Activated naive CD8-positive, alpha-beta T cell treated with anti-CD3 and anti-CD28 coated beads, Interleukin-2, amount 50 U/mL, for 24 hours (primary cell): ENCODE data around the gene EGFL8.

Experiments used
- ATAC-seq: fragments of 150-1000 bp; cut with Tn5 transposase; one replicate; pipeline ENCODE4 v1.10.0; 2021
- DNase-seq: peaks from one replicate; pipeline ENCODE4 v3.0.0; 2021
- H3K27ac Mint-ChIP-seq: one replicate; pipeline ENCODE4 v1.8.0; 2021; ENCODE audit warnings: mild to moderate bottlenecking, mixed read lengths
- H3K27me3 Mint-ChIP-seq: one replicate; pipeline ENCODE4 v1.8.0; 2021; ENCODE audit warnings: mixed read lengths
- H3K36me3 Mint-ChIP-seq: one replicate; pipeline ENCODE4 v1.8.0; 2021; ENCODE audit warnings: low read depth, mixed read lengths
- H3K4me1 Mint-ChIP-seq: one replicate; pipeline ENCODE4 v1.8.0; 2021; ENCODE audit warnings: mixed read lengths
- H3K4me3 Mint-ChIP-seq: one replicate; pipeline ENCODE4 v1.8.0; 2021; ENCODE audit warnings: mild to moderate bottlenecking, moderate library complexity, mixed read lengths
- H3K9me3 Mint-ChIP-seq: one replicate; pipeline ENCODE4 v1.8.0; 2021; ENCODE audit warnings: mixed read lengths

The EGFL8 gene

GRCh38 chr6:32164295-32164694, at the start of gene EGFL8:
EGFL8 (plus strand) TSS chr6:32164595; CDS start chr6:32166166, 1,571 bp downstream.
- H3K27me3 Mint-ChIP-seq = no peaks in the 10 kb centered on the region
- H3K4me1 Mint-ChIP-seq = no peaks in the 10 kb centered on the region
- H3K9me3 Mint-ChIP-seq = no peaks in the 10 kb centered on the region
- DNase-seq (no peak), ATAC-seq (no peak)
- no peak within 1 kb of the TSS for H3K4me3 Mint-ChIP-seq
- peaks cover 17% of the 10 kb centered on the region for H3K36me3 Mint-ChIP-seq
- H3K27ac Mint-ChIP-seq = no peak within 1 kb of the TSS

- peak overlapping the region; percentile 34 for H3K27ac Mint-ChIP-seq
These were observed 49.6 kb upstream of the EGFL8 start for GRCh38 chr6:32114796-32115195.

GRCh38 chr6:32115623-32116022, 48.8 kb upstream of the EGFL8 start:
- Mint-ChIP-seq H3K36me3 (peaks cover 5% of the 10 kb centered on the region), H3K27ac (no peak overlapping the region), H3K9me3 (no peaks in the 10 kb centered on the region), H3K27me3 (no peaks in the 10 kb centered on the region), H3K4me3 (no peak overlapping the region), H3K4me1 (peaks cover 5% of the 10 kb centered on the region)
- DNase-seq (no peak), ATAC-seq (no peak)

More at GRCh38 chr6:32114796-32115195, 49.6 kb upstream of the EGFL8 start:
- H3K4me1 Mint-ChIP-seq = peaks cover 6% of the 10 kb centered on the region
- H3K36me3 Mint-ChIP-seq = peaks cover 4% of the 10 kb centered on the region
- DNase-seq (no peak), ATAC-seq (no peak)
- no peaks in the 10 kb centered on the region for H3K27me3 Mint-ChIP-seq
- no peaks in the 10 kb centered on the region for H3K9me3 Mint-ChIP-seq
- no peak overlapping the region for H3K4me3 Mint-ChIP-seq

- Mint-ChIP-seq H3K36me3 (peaks cover 13% of the 10 kb centered on the region), H3K27ac (no peak overlapping the region)
- ATAC-seq = no peak
These were observed 47.7 kb upstream of the EGFL8 start for GRCh38 chr6:32116674-32117073.

GRCh38 chr6:32117461-32117860, 46.9 kb upstream of the EGFL8 start:
- Mint-ChIP-seq H3K4me3 (no peak overlapping the region), H3K9me3 (no peaks in the 10 kb centered on the region), H3K27me3 (no peaks in the 10 kb centered on the region), H3K4me1 (peaks cover 5% of the 10 kb centered on the region), H3K27ac (no peak overlapping the region), H3K36me3 (peaks cover 19% of the 10 kb centered on the region)
- DNase-seq (no peak), ATAC-seq (no peak)

More at GRCh38 chr6:32116674-32117073, 47.7 kb upstream of the EGFL8 start:
- Mint-ChIP-seq H3K4me1 (peaks cover 5% of the 10 kb centered on the region), H3K9me3 (no peaks in the 10 kb centered on the region), H3K4me3 (no peak overlapping the region), H3K27me3 (no peaks in the 10 kb centered on the region)
- DNase-seq = no peak

- Mint-ChIP-seq H3K9me3 (no peaks in the 10 kb centered on the region), H3K4me3 (no peak overlapping the region), H3K36me3 (peaks cover 22% of the 10 kb centered on the region), H3K4me1 (peaks cover 5% of the 10 kb centered on the region), H3K27ac (no peak overlapping the region), H3K27me3 (no peaks in the 10 kb centered on the region)
- peak; percentile 74 for DNase-seq
- ATAC-seq = peak; percentile 80
These were observed 45.4 kb upstream of the EGFL8 start for GRCh38 chr6:32118782-32119628.

- H3K4me3 Mint-ChIP-seq = no peak overlapping the region
- no peak overlapping the region for H3K27ac Mint-ChIP-seq
- ATAC-seq (no peak), DNase-seq (no peak)
- peaks cover 5% of the 10 kb centered on the region for H3K4me1 Mint-ChIP-seq
- H3K27me3 Mint-ChIP-seq = no peaks in the 10 kb centered on the region
- H3K9me3 Mint-ChIP-seq = no peaks in the 10 kb centered on the region
- H3K36me3 Mint-ChIP-seq = peaks cover 23% of the 10 kb centered on the region
These were observed 43.8 kb upstream of the EGFL8 start for GRCh38 chr6:32120573-32121059.

- no peaks in the 10 kb centered on the region for H3K9me3 Mint-ChIP-seq
- ATAC-seq (no peak), DNase-seq (no peak)
- peaks cover 28% of the 10 kb centered on the region for H3K4me1 Mint-ChIP-seq
- H3K27me3 Mint-ChIP-seq = no peaks in the 10 kb centered on the region
- peaks cover 24% of the 10 kb centered on the region for H3K36me3 Mint-ChIP-seq
- H3K4me3 Mint-ChIP-seq = no peak overlapping the region
- H3K27ac Mint-ChIP-seq = no peak overlapping the region
These were observed 40.7 kb upstream of the EGFL8 start for GRCh38 chr6:32123681-32124080.

GRCh38 chr6:32126880-32127279, 37.5 kb upstream of the EGFL8 start:
- H3K9me3 Mint-ChIP-seq = no peaks in the 10 kb centered on the region
- H3K36me3 Mint-ChIP-seq = peaks cover 12% of the 10 kb centered on the region
- H3K4me1 Mint-ChIP-seq = peaks cover 37% of the 10 kb centered on the region
- no peaks in the 10 kb centered on the region for H3K27me3 Mint-ChIP-seq
- H3K27ac Mint-ChIP-seq = peak overlapping the region; percentile 96
- peak overlapping the region; percentile 99 for H3K4me3 Mint-ChIP-seq
- ATAC-seq = no peak
- no peak for DNase-seq

- ATAC-seq (no peak), DNase-seq (no peak)
- no peaks in the 10 kb centered on the region for H3K27me3 Mint-ChIP-seq
- peak overlapping the region; percentile 99 for H3K4me3 Mint-ChIP-seq
- peaks cover 37% of the 10 kb centered on the region for H3K4me1 Mint-ChIP-seq
- H3K27ac Mint-ChIP-seq = peak overlapping the region; percentile 96
- no peaks in the 10 kb centered on the region for H3K9me3 Mint-ChIP-seq
- H3K36me3 Mint-ChIP-seq = peaks cover 9% of the 10 kb centered on the region
These were observed 37.0 kb upstream of the EGFL8 start for GRCh38 chr6:32127409-32127716.

GRCh38 chr6:32127717-32128592, 36.4 kb upstream of the EGFL8 start, which contains the start of gene ATF6B:
ATF6B (minus strand) TSS chr6:32128246; CDS start chr6:32128207, 39 bp downstream.
- Mint-ChIP-seq H3K27ac (peak within 1 kb of the TSS; percentile 96), H3K36me3 (peaks cover 9% of the 10 kb centered on the region), H3K4me1 (peaks cover 37% of the 10 kb centered on the region), H3K9me3 (no peaks in the 10 kb centered on the region), H3K4me3 (peak within 1 kb of the TSS; percentile 99), H3K27me3 (no peaks in the 10 kb centered on the region)
- DNase-seq (peak; percentile 95), ATAC-seq (peak; percentile 94)

GRCh38 chr6:32128751-32129296, 35.6 kb upstream of the EGFL8 start:
- H3K27ac Mint-ChIP-seq = peak overlapping the region; percentile 96
- H3K27me3 Mint-ChIP-seq = peaks cover under 1% of the 10 kb centered on the region
- peaks cover 37% of the 10 kb centered on the region for H3K4me1 Mint-ChIP-seq
- ATAC-seq (no peak), DNase-seq (no peak)
- H3K9me3 Mint-ChIP-seq = no peaks in the 10 kb centered on the region
- H3K4me3 Mint-ChIP-seq = peak overlapping the region; percentile 99
- H3K36me3 Mint-ChIP-seq = peaks cover 6% of the 10 kb centered on the region

- Mint-ChIP-seq H3K27ac (peak overlapping the region; percentile 92), H3K27me3 (peaks cover 2% of the 10 kb centered on the region)
- ATAC-seq = no peak
These were observed 34.9 kb upstream of the EGFL8 start for GRCh38 chr6:32129297-32130088.

More at GRCh38 chr6:32129297-32130088, 34.9 kb upstream of the EGFL8 start:
- Mint-ChIP-seq H3K9me3 (no peaks in the 10 kb centered on the region), H3K4me3 (peak overlapping the region; percentile 99), H3K36me3 (peaks cover 3% of the 10 kb centered on the region), H3K4me1 (peaks cover 34% of the 10 kb centered on the region)
- DNase-seq = no peak
